GM23338 (cell line): ENCODE measurements around the gene HDAC9. TPM values are rescaled to one million over a fixed set of nuclear protein-coding genes. Genes with fewer than 3 reads are reported as not detected.

ENCODE experiments used
- ATAC-seq: fragments of 200-7000 bp; cut with Tn5 transposase; 3 replicates; pipeline ENCODE4 v1.9.1; 2020
- DNase-seq: peaks from one replicate; pipeline ENCODE4 v3.0.0-alpha.2; 2015; ENCODE audit warnings: low spot score
- H2AFZ ChIP-seq: fragments of 200-600 bp; sonication (generic); 2 replicates; pipeline ENCODE4 v1.8.0; 2016; ENCODE audit warnings: antibody characterized with exemption, mild to moderate bottlenecking, moderate library complexity
- H3F3A ChIP-seq: fragments of 200-600 bp; sonication (generic); replicated peaks from 2 replicates; pipeline ENCODE4 v1.8.0; 2017; ENCODE audit warnings: antibody characterized with exemption, mixed run types, low read depth
- H3K27ac ChIP-seq: fragments of 200-600 bp; sonication (generic); 2 replicates; pipeline ENCODE4 v1.6.1; 2016; ENCODE audit warnings: low read depth
- H3K27me3 ChIP-seq: fragments of 200-600 bp; sonication (generic); 2 replicates; pipeline ENCODE4 v1.8.0; 2016; ENCODE audit warnings: mild to moderate bottlenecking, mixed run types, moderate library complexity; ENCODE audit not compliant: insufficient read depth
- H3K36me3 ChIP-seq: fragments of 200-600 bp; sonication (generic); 2 replicates; pipeline ENCODE4 v1.8.0; 2016; ENCODE audit warnings: mild to moderate bottlenecking; ENCODE audit not compliant: insufficient read depth
- H3K4me1 ChIP-seq: fragments of 200-600 bp; sonication (generic); 2 replicates; pipeline ENCODE4 v1.8.0; 2016; ENCODE audit warnings: mild to moderate bottlenecking, moderate library complexity; ENCODE audit not compliant: insufficient read depth
- H3K4me2 ChIP-seq: fragments of 200-600 bp; sonication (generic); 2 replicates; pipeline ENCODE4 v1.7.1; 2017; ENCODE audit warnings: mixed run types
- H3K4me3 ChIP-seq: fragments of 200-600 bp; sonication (generic); 2 replicates; pipeline ENCODE4 v1.6.1; 2016; ENCODE audit warnings: mixed run types
- H3K79me2 ChIP-seq: fragments of 200-600 bp; sonication (generic); replicated peaks from 2 replicates; pipeline ENCODE4 v1.8.0; 2017; ENCODE audit warnings: mild to moderate bottlenecking; ENCODE audit not compliant: insufficient read depth
- H3K9me2 ChIP-seq: fragments of 200-600 bp; sonication (generic); 2 replicates; pipeline ENCODE4 v1.8.0; 2017; ENCODE audit not compliant: insufficient read depth
- H4K20me1 ChIP-seq: fragments of 200-600 bp; sonication (generic); replicated peaks from 2 replicates; pipeline ENCODE4 v1.8.0; 2017; ENCODE audit warnings: mild to moderate bottlenecking; ENCODE audit not compliant: insufficient read depth
- H3K27ac Mint-ChIP-seq: 2 replicates; pipeline ENCODE4 v1.8.0; 2020; ENCODE audit warnings: inconsistent platforms, mild to moderate bottlenecking, moderate library complexity, mixed read lengths
- H3K27me3 Mint-ChIP-seq: 3 replicates; pipeline ENCODE4 v1.8.0; 2022; ENCODE audit warnings: low read depth, mild to moderate bottlenecking, moderate library complexity, mixed read lengths, inconsistent platforms; ENCODE audit not compliant: insufficient read depth, poor library complexity
- H3K36me3 Mint-ChIP-seq: 3 replicates; pipeline ENCODE4 v1.8.0; 2021; ENCODE audit warnings: low read depth, mild to moderate bottlenecking, inconsistent platforms, moderate library complexity, mixed read lengths
- H3K4me1 Mint-ChIP-seq: 3 replicates; pipeline ENCODE4 v1.8.0; 2020; ENCODE audit warnings: mild to moderate bottlenecking, inconsistent platforms, mixed read lengths
- H3K4me3 Mint-ChIP-seq: 3 replicates; pipeline ENCODE4 v1.8.0; 2021; ENCODE audit warnings: moderate library complexity, mild to moderate bottlenecking, inconsistent platforms, mixed read lengths
- H3K9me3 Mint-ChIP-seq: 3 replicates; pipeline ENCODE4 v1.8.0; 2020; ENCODE audit warnings: moderate library complexity, mild to moderate bottlenecking, inconsistent platforms, mixed read lengths
- EZH2 ChIP-seq: fragments of 200-600 bp; sonication (generic); IDR thresholded peaks from one replicate; pipeline ENCODE4 v1.8.0; 2017; ENCODE audit warnings: antibody characterized with exemption, mild to moderate bottlenecking, low read depth; ENCODE audit not compliant: unreplicated experiment
- EZH2phosphoT487 ChIP-seq: fragments of 200-600 bp; sonication (generic); IDR thresholded peaks from one replicate; pipeline ENCODE4 v1.8.1; 2018; ENCODE audit warnings: antibody characterized with exemption; ENCODE audit not compliant: unreplicated experiment
- NANOG ChIP-seq: IDR thresholded peaks from 2 replicates; pipeline ENCODE4 v1.6.1; 2016; ENCODE audit warnings: antibody characterized with exemption, borderline replicate concordance
- POLR2AphosphoS5 ChIP-seq: IDR thresholded peaks from 2 replicates; pipeline ENCODE4 v1.6.1; 2016; ENCODE audit warnings: antibody characterized with exemption, low read depth
- STAT1 ChIP-seq: IDR thresholded peaks from one replicate; pipeline ENCODE4 v1.6.1; 2016; ENCODE audit warnings: antibody characterized with exemption; ENCODE audit not compliant: unreplicated experiment
- ZNF331 ChIP-seq: fragments of 250-450 bp; sonication (Bioruptor Pico); IDR thresholded peaks from 2 replicates; pipeline ENCODE4 v1.5.0; 2020; ENCODE audit warnings: low read depth, mild to moderate bottlenecking, moderate library complexity
- polyA plus RNA-seq: library from polyadenylated mRNA; unstranded; fragments of >200 nt; fragmentation: Nextera tagmentation; extraction: Ambion mirVana; gene quantifications from 2 replicates; pipeline ENCODE4 v1.2.1, GENCODE V29; 2016
- total RNA-seq: library from RNA; depleted of rRNA; stranded (reverse); fragments of >200 nt; shearing (Covaris generic); gene quantifications from 2 replicates; pipeline ENCODE4 v1.2.3, GENCODE V29; 2014
- TF ChIP-seq, protein P1 (sequence below): fragments of 250-450 bp; sonication (Bioruptor Pico); IDR thresholded peaks from 2 replicates; pipeline ENCODE4 v1.5.0; 2020; ENCODE audit warnings: mild to moderate bottlenecking, moderate library complexity
- TF ChIP-seq, protein P2 (sequence below): IDR thresholded peaks from 2 replicates; pipeline ENCODE4 v1.6.1; 2016; ENCODE audit warnings: antibody characterized with exemption
- TF ChIP-seq, protein P3 (sequence below), 2 experiments: fragments of 200-600 bp in 1 of 2; sonication (generic) in 1 of 2; conservative IDR thresholded peaks; 2 replicates each; pipeline versions ENCODE4 v1.5.1 to v1.6.1; 2016 to 2017; ENCODE audit warnings: antibody characterized with exemption in 2 of 2, low read depth in 2 of 2, mild to moderate bottlenecking in 2 of 2, moderate library complexity in 1 of 2
- TF ChIP-seq, protein P4 (sequence below): IDR thresholded peaks from one replicate; pipeline ENCODE4 v1.6.1; 2018; ENCODE audit warnings: antibody characterized with exemption; ENCODE audit not compliant: unreplicated experiment

The HDAC9 gene
- total and polyA plus RNA-seq, 2 experiments from 2014 or later, result 8.3 to 18.5 TPM

DNA sequence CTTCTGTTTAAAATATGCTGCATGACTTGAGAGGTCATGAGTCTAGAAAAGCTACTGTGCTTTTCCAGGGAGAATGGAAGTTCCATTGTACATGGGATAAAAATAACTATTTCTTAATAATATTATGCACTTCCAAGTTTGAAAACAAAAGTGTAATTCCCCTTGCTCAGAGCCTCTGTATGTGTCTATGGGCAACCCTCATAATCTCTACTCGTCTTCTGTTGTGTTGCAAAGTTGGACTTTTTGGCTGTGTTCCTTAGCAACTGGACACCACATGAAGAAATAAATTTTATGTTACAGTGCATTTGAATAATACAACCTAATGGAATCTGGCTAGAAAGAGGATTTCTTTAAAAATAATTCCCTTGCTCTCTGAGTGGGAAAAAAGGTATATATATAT lies 379.3 kb downstream of the HDAC9 start (continued):
- TF ChIP-seq, protein P1, sequence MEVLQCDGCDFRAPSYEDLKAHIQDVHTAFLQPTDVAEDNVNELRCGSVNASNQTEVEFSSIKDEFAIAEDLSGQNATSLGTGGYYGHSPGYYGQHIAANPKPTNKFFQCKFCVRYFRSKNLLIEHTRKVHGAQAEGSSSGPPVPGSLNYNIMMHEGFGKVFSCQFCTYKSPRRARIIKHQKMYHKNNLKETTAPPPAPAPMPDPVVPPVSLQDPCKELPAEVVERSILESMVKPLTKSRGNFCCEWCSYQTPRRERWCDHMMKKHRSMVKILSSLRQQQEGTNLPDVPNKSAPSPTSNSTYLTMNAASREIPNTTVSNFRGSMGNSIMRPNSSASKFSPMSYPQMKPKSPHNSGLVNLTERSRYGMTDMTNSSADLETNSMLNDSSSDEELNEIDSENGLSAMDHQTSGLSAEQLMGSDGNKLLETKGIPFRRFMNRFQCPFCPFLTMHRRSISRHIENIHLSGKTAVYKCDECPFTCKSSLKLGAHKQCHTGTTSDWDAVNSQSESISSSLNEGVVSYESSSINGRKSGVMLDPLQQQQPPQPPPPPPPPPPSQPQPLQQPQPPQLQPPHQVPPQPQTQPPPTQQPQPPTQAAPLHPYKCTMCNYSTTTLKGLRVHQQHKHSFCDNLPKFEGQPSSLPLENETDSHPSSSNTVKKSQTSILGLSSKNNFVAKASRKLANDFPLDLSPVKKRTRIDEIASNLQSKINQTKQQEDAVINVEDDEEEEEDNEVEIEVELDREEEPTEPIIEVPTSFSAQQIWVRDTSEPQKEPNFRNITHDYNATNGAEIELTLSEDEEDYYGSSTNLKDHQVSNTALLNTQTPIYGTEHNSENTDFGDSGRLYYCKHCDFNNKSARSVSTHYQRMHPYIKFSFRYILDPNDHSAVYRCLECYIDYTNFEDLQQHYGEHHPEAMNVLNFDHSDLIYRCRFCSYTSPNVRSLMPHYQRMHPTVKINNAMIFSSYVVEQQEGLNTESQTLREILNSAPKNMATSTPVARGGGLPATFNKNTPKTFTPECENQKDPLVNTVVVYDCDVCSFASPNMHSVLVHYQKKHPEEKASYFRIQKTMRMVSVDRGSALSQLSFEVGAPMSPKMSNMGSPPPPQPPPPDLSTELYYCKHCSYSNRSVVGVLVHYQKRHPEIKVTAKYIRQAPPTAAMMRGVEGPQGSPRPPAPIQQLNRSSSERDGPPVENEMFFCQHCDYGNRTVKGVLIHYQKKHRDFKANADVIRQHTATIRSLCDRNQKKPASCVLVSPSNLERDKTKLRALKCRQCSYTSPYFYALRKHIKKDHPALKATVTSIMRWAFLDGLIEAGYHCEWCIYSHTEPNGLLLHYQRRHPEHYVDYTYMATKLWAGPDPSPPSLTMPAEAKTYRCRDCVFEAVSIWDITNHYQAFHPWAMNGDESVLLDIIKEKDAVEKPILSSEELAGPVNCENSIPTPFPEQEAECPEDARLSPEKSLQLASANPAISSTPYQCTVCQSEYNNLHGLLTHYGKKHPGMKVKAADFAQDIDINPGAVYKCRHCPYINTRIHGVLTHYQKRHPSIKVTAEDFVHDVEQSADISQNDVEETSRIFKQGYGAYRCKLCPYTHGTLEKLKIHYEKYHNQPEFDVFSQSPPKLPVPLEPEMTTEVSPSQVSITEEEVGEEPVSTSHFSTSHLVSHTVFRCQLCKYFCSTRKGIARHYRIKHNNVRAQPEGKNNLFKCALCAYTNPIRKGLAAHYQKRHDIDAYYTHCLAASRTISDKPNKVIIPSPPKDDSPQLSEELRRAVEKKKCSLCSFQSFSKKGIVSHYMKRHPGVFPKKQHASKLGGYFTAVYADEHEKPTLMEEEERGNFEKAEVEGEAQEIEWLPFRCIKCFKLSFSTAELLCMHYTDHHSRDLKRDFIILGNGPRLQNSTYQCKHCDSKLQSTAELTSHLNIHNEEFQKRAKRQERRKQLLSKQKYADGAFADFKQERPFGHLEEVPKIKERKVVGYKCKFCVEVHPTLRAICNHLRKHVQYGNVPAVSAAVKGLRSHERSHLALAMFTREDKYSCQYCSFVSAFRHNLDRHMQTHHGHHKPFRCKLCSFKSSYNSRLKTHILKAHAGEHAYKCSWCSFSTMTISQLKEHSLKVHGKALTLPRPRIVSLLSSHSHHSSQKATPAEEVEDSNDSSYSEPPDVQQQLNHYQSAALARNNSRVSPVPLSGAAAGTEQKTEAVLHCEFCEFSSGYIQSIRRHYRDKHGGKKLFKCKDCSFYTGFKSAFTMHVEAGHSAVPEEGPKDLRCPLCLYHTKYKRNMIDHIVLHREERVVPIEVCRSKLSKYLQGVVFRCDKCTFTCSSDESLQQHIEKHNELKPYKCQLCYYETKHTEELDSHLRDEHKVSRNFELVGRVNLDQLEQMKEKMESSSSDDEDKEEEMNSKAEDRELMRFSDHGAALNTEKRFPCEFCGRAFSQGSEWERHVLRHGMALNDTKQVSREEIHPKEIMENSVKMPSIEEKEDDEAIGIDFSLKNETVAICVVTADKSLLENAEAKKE (CRISPR knock-in tag), result no peak
- TF ChIP-seq, protein P2, sequence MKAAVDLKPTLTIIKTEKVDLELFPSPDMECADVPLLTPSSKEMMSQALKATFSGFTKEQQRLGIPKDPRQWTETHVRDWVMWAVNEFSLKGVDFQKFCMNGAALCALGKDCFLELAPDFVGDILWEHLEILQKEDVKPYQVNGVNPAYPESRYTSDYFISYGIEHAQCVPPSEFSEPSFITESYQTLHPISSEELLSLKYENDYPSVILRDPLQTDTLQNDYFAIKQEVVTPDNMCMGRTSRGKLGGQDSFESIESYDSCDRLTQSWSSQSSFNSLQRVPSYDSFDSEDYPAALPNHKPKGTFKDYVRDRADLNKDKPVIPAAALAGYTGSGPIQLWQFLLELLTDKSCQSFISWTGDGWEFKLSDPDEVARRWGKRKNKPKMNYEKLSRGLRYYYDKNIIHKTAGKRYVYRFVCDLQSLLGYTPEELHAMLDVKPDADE, result no peak
- TF ChIP-seq EZH2 (no peak), STAT1 (no peak), POLR2AphosphoS5 (no peak), EZH2phosphoT487 (no peak)

DNA sequence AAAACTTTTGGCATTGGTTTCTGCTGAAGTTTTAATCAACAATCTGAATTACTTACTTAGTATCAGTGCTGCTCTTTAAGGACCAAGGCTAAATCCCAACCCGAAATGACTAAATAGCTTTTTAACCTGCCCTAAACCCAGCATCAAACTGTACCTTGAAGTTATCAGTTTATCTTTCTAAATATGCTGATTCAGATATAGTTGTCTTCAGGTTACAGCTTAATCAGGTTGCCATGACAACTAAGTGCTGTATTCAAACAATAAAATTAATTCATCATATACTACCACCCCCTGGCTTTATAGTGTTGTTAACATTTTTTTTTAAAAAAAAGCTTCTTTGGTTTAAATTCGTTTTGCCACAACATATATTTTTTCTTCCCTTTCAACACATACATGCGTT lies 382.3 kb downstream of the HDAC9 start:
- Histone ChIP-seq H3K36me3 (no peaks in the 10 kb centered on the region), H2AFZ (no peak overlapping the region), H3K4me1 (no peaks in the 10 kb centered on the region), H3K27me3 (no peaks in the 10 kb centered on the region), H3F3A (no peaks in the 10 kb centered on the region), H3K27ac (no peak overlapping the region), H4K20me1 (no peaks in the 10 kb centered on the region), H3K9me2 (no peaks in the 10 kb centered on the region), H3K79me2 (no peaks in the 10 kb centered on the region), H3K4me2 (no peak overlapping the region), H3K4me3 (no peak overlapping the region)
- peaks cover 9% of the 10 kb centered on the region; the same call in 1 of the 3 replicates for H3K9me3 Mint-ChIP-seq
- H3K27me3 Mint-ChIP-seq, result no peaks in the 10 kb centered on the region
- no peak for DNase-seq
- no peak for ATAC-seq
- H3K36me3 Mint-ChIP-seq, result 0 out of 3 replicates have a peak, but pooled peaks cover 4% of the 10 kb centered on the region
- H3K4me1 Mint-ChIP-seq, result no peaks in the 10 kb centered on the region
- H3K4me3 Mint-ChIP-seq, result no peak overlapping the region
- no peak overlapping the region for H3K27ac Mint-ChIP-seq
- TF ChIP-seq NANOG (no peak), POLR2AphosphoS5 (no peak), ZNF331 (CRISPR knock-in tag) (no peak)
- TF ChIP-seq, protein P3, sequence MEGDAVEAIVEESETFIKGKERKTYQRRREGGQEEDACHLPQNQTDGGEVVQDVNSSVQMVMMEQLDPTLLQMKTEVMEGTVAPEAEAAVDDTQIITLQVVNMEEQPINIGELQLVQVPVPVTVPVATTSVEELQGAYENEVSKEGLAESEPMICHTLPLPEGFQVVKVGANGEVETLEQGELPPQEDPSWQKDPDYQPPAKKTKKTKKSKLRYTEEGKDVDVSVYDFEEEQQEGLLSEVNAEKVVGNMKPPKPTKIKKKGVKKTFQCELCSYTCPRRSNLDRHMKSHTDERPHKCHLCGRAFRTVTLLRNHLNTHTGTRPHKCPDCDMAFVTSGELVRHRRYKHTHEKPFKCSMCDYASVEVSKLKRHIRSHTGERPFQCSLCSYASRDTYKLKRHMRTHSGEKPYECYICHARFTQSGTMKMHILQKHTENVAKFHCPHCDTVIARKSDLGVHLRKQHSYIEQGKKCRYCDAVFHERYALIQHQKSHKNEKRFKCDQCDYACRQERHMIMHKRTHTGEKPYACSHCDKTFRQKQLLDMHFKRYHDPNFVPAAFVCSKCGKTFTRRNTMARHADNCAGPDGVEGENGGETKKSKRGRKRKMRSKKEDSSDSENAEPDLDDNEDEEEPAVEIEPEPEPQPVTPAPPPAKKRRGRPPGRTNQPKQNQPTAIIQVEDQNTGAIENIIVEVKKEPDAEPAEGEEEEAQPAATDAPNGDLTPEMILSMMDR (conservative IDR thresholded peaks at IDR 0.05; ENCODE audit: low read depth in 2 of 2), result no peak
- TF ChIP-seq, protein P4, sequence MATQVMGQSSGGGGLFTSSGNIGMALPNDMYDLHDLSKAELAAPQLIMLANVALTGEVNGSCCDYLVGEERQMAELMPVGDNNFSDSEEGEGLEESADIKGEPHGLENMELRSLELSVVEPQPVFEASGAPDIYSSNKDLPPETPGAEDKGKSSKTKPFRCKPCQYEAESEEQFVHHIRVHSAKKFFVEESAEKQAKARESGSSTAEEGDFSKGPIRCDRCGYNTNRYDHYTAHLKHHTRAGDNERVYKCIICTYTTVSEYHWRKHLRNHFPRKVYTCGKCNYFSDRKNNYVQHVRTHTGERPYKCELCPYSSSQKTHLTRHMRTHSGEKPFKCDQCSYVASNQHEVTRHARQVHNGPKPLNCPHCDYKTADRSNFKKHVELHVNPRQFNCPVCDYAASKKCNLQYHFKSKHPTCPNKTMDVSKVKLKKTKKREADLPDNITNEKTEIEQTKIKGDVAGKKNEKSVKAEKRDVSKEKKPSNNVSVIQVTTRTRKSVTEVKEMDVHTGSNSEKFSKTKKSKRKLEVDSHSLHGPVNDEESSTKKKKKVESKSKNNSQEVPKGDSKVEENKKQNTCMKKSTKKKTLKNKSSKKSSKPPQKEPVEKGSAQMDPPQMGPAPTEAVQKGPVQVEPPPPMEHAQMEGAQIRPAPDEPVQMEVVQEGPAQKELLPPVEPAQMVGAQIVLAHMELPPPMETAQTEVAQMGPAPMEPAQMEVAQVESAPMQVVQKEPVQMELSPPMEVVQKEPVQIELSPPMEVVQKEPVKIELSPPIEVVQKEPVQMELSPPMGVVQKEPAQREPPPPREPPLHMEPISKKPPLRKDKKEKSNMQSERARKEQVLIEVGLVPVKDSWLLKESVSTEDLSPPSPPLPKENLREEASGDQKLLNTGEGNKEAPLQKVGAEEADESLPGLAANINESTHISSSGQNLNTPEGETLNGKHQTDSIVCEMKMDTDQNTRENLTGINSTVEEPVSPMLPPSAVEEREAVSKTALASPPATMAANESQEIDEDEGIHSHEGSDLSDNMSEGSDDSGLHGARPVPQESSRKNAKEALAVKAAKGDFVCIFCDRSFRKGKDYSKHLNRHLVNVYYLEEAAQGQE, result no peak
